HEK293 (cell line): ENCODE data around the gene KIFC1.

Experiments used
- PBX3 ChIP-seq: sonication (generic); formaldehyde crosslinking; IDR thresholded peaks from 2 replicates; pipeline ENCODE4 v1.8.1; 2022; ENCODE audit warnings: mild to moderate bottlenecking, moderate library complexity, missing genetic modification reagents
- PRDM2 ChIP-seq: fragments of 450-650 bp; formaldehyde crosslinking; IDR thresholded peaks from 2 replicates; pipeline ENCODE4 v1.5.1; 2016; ENCODE audit warnings: missing biosample characterization, missing genetic modification characterization, borderline replicate concordance
- ZBTB49 ChIP-seq: fragments of 450-650 bp; formaldehyde crosslinking; IDR thresholded peaks from 2 replicates; pipeline ENCODE4 v1.5.1; 2016; ENCODE audit warnings: missing biosample characterization, missing genetic modification characterization, low read depth
- ZNF146 ChIP-seq: fragments of 450-650 bp; formaldehyde crosslinking; IDR thresholded peaks from 2 replicates; pipeline ENCODE4 v1.5.1; 2016; ENCODE audit warnings: missing biosample characterization, missing genetic modification characterization
- ZNF266 ChIP-seq: fragments of 450-650 bp; formaldehyde crosslinking; IDR thresholded peaks from 2 replicates; pipeline ENCODE4 v1.5.1; 2016; ENCODE audit warnings: missing biosample characterization, missing genetic modification characterization, low read depth
- ZNF274 ChIP-seq, 2 experiments: fragments of 200-500 bp in 1 of 2; fragments of 450-650 bp in 1 of 2; sonication (Bioruptor generic) in 1 of 2; formaldehyde crosslinking in 1 of 2; IDR thresholded peaks; 2 replicates each; pipeline versions ENCODE4 v1.5.1 to v1.6.1; 2014 to 2016; ENCODE audit warnings: borderline replicate concordance in 1 of 2, inconsistent platforms in 1 of 2, low read length in 1 of 2, missing biosample characterization in 1 of 2, missing genetic modification characterization in 1 of 2
- ZNF324 ChIP-seq: fragments of 450-650 bp; formaldehyde crosslinking; IDR thresholded peaks from 2 replicates; pipeline ENCODE4 v1.5.1; 2016; ENCODE audit warnings: missing biosample characterization, missing genetic modification characterization
- ZNF335 ChIP-seq: fragments of 450-650 bp; formaldehyde crosslinking; conservative IDR thresholded peaks from 2 replicates; pipeline ENCODE4 v1.5.1; 2016; ENCODE audit warnings: missing biosample characterization, missing genetic modification characterization
- ZNF354C ChIP-seq: fragments of 450-650 bp; formaldehyde crosslinking; IDR thresholded peaks from 2 replicates; pipeline ENCODE4 v1.5.1; 2016; ENCODE audit warnings: missing biosample characterization, missing genetic modification characterization, low read depth, borderline replicate concordance
- ZNF416 ChIP-seq: fragments of 450-650 bp; formaldehyde crosslinking; IDR thresholded peaks from 2 replicates; pipeline ENCODE4 v1.5.1; 2016; ENCODE audit warnings: missing biosample characterization, missing genetic modification characterization
- ZNF510 ChIP-seq: fragments of 450-650 bp; formaldehyde crosslinking; IDR thresholded peaks from 2 replicates; pipeline ENCODE4 v1.5.1; 2018; ENCODE audit warnings: mild to moderate bottlenecking, missing genetic modification characterization, missing biosample characterization; ENCODE audit not compliant: insufficient replicate concordance
- ZNF513 ChIP-seq: fragments of 450-650 bp; IDR thresholded peaks from 2 replicates; pipeline ENCODE4 v1.5.1; 2018; ENCODE audit warnings: missing biosample characterization, missing genetic modification characterization
- ZNF521 ChIP-seq: fragments of 450-650 bp; formaldehyde crosslinking; IDR thresholded peaks from 2 replicates; pipeline ENCODE4 v1.5.1; 2017; ENCODE audit warnings: missing biosample characterization, mild to moderate bottlenecking, missing genetic modification characterization
- ZNF548 ChIP-seq: fragments of 450-650 bp; formaldehyde crosslinking; IDR thresholded peaks from 2 replicates; pipeline ENCODE4 v1.5.1; 2016; ENCODE audit warnings: missing biosample characterization, missing genetic modification characterization
- ZNF561 ChIP-seq: fragments of 450-650 bp; IDR thresholded peaks from 2 replicates; pipeline ENCODE4 v1.5.1; 2018; ENCODE audit warnings: missing biosample characterization, missing genetic modification characterization, borderline replicate concordance
- ZNF600 ChIP-seq: fragments of 450-650 bp; formaldehyde crosslinking; IDR thresholded peaks from 2 replicates; pipeline ENCODE4 v1.5.1; 2016; ENCODE audit warnings: missing biosample characterization, missing genetic modification characterization
- ZNF645 ChIP-seq: fragments of 450-650 bp; formaldehyde crosslinking; IDR thresholded peaks from 2 replicates; pipeline ENCODE4; 2016; ENCODE audit warnings: missing biosample characterization, missing genetic modification characterization
- ZNF654 ChIP-seq: fragments of 450-650 bp; formaldehyde crosslinking; IDR thresholded peaks from 2 replicates; pipeline ENCODE4 v1.5.1; 2016; ENCODE audit warnings: low read depth, missing biosample characterization, missing genetic modification characterization
- ZNF660 ChIP-seq: fragments of 450-650 bp; IDR thresholded peaks from 2 replicates; pipeline ENCODE4 v1.5.1; 2018; ENCODE audit warnings: missing biosample characterization, mild to moderate bottlenecking, missing genetic modification characterization
- ZNF768 ChIP-seq: fragments of 450-650 bp; formaldehyde crosslinking; IDR thresholded peaks from 2 replicates; pipeline ENCODE4 v1.5.1; 2018; ENCODE audit warnings: missing biosample characterization, mild to moderate bottlenecking, missing genetic modification characterization
- ZNF830 ChIP-seq: fragments of 450-650 bp; IDR thresholded peaks from 2 replicates; pipeline ENCODE4 v1.5.0; 2018; ENCODE audit warnings: missing biosample characterization, missing genetic modification characterization, low read depth, mild to moderate bottlenecking, moderate library complexity
- ZSCAN4 ChIP-seq: fragments of 450-650 bp; formaldehyde crosslinking; IDR thresholded peaks from 2 replicates; pipeline ENCODE4 v1.5.1; 2017; ENCODE audit warnings: missing biosample characterization, missing genetic modification characterization

Gene KIFC1

GRCh38 chr6:33428224-33428965 is 36.8 kb downstream of the KIFC1 start (continued):
- TF ChIP-seq ZBTB49 (no peak), ZNF768 (tag by site-specific recombination) (no peak), ZNF324 (tag by site-specific recombination) (no peak), ZNF146 (no peak), ZNF600 (tag by site-specific recombination) (peak; percentile 78), ZNF416 (tag by site-specific recombination) (no peak), PBX3 (CRISPR knock-in tag) (no peak), ZNF561 (tag by site-specific recombination) (no peak), ZNF274 (IDR thresholded peaks at IDR 0.05; ENCODE audit: low read length) (no peak), ZNF274 (tag by site-specific recombination; IDR thresholded peaks at IDR 0.05; ENCODE audit: borderline replicate concordance) (no peak), PRDM2 (tag by site-specific recombination) (no peak), ZNF266 (tag by site-specific recombination) (no peak), ZNF510 (tag by site-specific recombination) (no peak), ZNF548 (tag by site-specific recombination) (no peak), ZSCAN4 (tag by site-specific recombination) (no peak; the same call in 1 of the 2 replicates), ZNF521 (tag by site-specific recombination) (no peak), ZNF660 (no peak), ZNF513 (no peak), ZNF654 (no peak), ZNF335 (no peak; the same call in 1 of the 2 replicates), ZNF830 (tag by site-specific recombination) (no peak), ZNF645 (no peak), ZNF354C (tag by site-specific recombination) (no peak)
